Measurements from ENCODE around the gene PACSIN2.

DNA sequence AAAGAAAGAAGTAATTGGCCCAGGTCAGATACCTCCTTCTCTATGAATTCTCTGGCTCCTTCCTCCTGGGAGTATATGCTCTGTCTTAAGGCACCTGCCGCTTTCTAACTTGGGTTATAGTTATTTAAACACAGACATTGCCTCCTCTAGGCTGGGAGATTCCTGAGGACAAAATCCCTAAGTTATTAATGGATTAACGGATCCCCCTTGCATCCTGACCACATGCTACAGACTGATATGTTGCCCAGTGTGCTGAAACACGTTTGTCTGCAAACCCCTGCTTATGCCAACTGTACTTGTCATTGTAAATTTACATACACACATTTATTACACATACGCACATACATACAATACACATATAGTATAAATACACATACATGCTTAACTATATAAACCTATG lies 35.3 kb downstream of the PACSIN2 start:
- TF ChIP-seq, protein P1, sequence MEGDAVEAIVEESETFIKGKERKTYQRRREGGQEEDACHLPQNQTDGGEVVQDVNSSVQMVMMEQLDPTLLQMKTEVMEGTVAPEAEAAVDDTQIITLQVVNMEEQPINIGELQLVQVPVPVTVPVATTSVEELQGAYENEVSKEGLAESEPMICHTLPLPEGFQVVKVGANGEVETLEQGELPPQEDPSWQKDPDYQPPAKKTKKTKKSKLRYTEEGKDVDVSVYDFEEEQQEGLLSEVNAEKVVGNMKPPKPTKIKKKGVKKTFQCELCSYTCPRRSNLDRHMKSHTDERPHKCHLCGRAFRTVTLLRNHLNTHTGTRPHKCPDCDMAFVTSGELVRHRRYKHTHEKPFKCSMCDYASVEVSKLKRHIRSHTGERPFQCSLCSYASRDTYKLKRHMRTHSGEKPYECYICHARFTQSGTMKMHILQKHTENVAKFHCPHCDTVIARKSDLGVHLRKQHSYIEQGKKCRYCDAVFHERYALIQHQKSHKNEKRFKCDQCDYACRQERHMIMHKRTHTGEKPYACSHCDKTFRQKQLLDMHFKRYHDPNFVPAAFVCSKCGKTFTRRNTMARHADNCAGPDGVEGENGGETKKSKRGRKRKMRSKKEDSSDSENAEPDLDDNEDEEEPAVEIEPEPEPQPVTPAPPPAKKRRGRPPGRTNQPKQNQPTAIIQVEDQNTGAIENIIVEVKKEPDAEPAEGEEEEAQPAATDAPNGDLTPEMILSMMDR (IDR thresholded peaks at IDR 0.05): no peak
- no peak for TF ChIP-seq POLR2A (IDR thresholded peaks at IDR 0.05)
